Activated naive CD8-positive, alpha-beta T cell (primary cell): Measurements from ENCODE around the gene NME3.

ENCODE experiments used
- H3K27ac Mint-ChIP-seq: one replicate; pipeline ENCODE4 v1.8.0; 2021; ENCODE audit warnings: mixed read lengths
- H3K27me3 Mint-ChIP-seq: one replicate; pipeline ENCODE4 v1.8.0; 2021; ENCODE audit warnings: mixed read lengths
- H3K36me3 Mint-ChIP-seq: one replicate; pipeline ENCODE4 v1.8.0; 2021; ENCODE audit warnings: mixed read lengths
- H3K4me1 Mint-ChIP-seq: one replicate; pipeline ENCODE4 v1.8.0; 2021; ENCODE audit warnings: low read depth, mixed read lengths
- H3K4me3 Mint-ChIP-seq: one replicate; pipeline ENCODE4 v1.8.0; 2021; ENCODE audit warnings: mild to moderate bottlenecking, mixed read lengths
- H3K9me3 Mint-ChIP-seq: one replicate; pipeline ENCODE4 v1.8.0; 2021; ENCODE audit warnings: low read depth, mixed read lengths

Gene NME3

GRCh38 chr16:1779234-1779701 lies 7.9 kb upstream of the NME3 start:
- Mint-ChIP-seq H3K36me3 (no peaks in the 10 kb centered on the region), H3K9me3 (no peaks in the 10 kb centered on the region), H3K27ac (no peak overlapping the region), H3K4me1 (peaks cover 16% of the 10 kb centered on the region), H3K27me3 (no peaks in the 10 kb centered on the region), H3K4me3 (no peak overlapping the region)

- no peak overlapping the region for H3K27ac Mint-ChIP-seq
- no peak overlapping the region for H3K4me3 Mint-ChIP-seq
- H3K36me3 Mint-ChIP-seq = no peaks in the 10 kb centered on the region
- no peaks in the 10 kb centered on the region for H3K9me3 Mint-ChIP-seq
- no peaks in the 10 kb centered on the region for H3K27me3 Mint-ChIP-seq
- H3K4me1 Mint-ChIP-seq = peaks cover 11% of the 10 kb centered on the region
Measured at GRCh38 chr16:1778200-1779179, 7.1 kb upstream of the NME3 start.

- Mint-ChIP-seq H3K27ac (no peak overlapping the region), H3K4me3 (no peak overlapping the region), H3K9me3 (no peaks in the 10 kb centered on the region), H3K4me1 (peaks cover 8% of the 10 kb centered on the region), H3K36me3 (no peaks in the 10 kb centered on the region), H3K27me3 (no peaks in the 10 kb centered on the region)
Measured at GRCh38 chr16:1777375-1778199, 6.2 kb upstream of the NME3 start.

- Mint-ChIP-seq H3K4me1 (peaks cover 10% of the 10 kb centered on the region), H3K9me3 (no peaks in the 10 kb centered on the region), H3K36me3 (peaks cover 3% of the 10 kb centered on the region), H3K4me3 (no peak overlapping the region), H3K27me3 (no peaks in the 10 kb centered on the region), H3K27ac (no peak overlapping the region)
Measured at GRCh38 chr16:1776991-1777374, 5.6 kb upstream of the NME3 start.

GRCh38 chr16:1776672-1776955 lies 5.3 kb upstream of the NME3 start:
- Mint-ChIP-seq H3K4me1 (peaks cover 8% of the 10 kb centered on the region), H3K27me3 (no peaks in the 10 kb centered on the region), H3K9me3 (no peaks in the 10 kb centered on the region), H3K36me3 (peaks cover 3% of the 10 kb centered on the region), H3K4me3 (no peak overlapping the region), H3K27ac (no peak overlapping the region)

GRCh38 chr16:1775846-1776671 lies 4.7 kb upstream of the NME3 start:
- no peak overlapping the region for H3K4me3 Mint-ChIP-seq
- H3K4me1 Mint-ChIP-seq = peaks cover 2% of the 10 kb centered on the region
- H3K9me3 Mint-ChIP-seq = no peaks in the 10 kb centered on the region
- peaks cover 3% of the 10 kb centered on the region for H3K36me3 Mint-ChIP-seq
- H3K27me3 Mint-ChIP-seq = no peaks in the 10 kb centered on the region
- no peak overlapping the region for H3K27ac Mint-ChIP-seq

GRCh38 chr16:1775006-1775845 lies 3.9 kb upstream of the NME3 start:
- Mint-ChIP-seq H3K27ac (no peak overlapping the region), H3K4me3 (peak overlapping the region; percentile 61), H3K27me3 (no peaks in the 10 kb centered on the region)

GRCh38 chr16:1774448-1774780 lies 3.1 kb upstream of the NME3 start:
- Mint-ChIP-seq H3K4me1 (peaks cover 6% of the 10 kb centered on the region), H3K4me3 (peak overlapping the region; percentile 13), H3K27me3 (no peaks in the 10 kb centered on the region), H3K36me3 (peaks cover 3% of the 10 kb centered on the region), H3K9me3 (no peaks in the 10 kb centered on the region), H3K27ac (no peak overlapping the region)

More at GRCh38 chr16:1775006-1775845, 3.9 kb upstream of the NME3 start:
- Mint-ChIP-seq H3K4me1 (peaks cover 3% of the 10 kb centered on the region), H3K36me3 (peaks cover 3% of the 10 kb centered on the region), H3K9me3 (no peaks in the 10 kb centered on the region)

- H3K9me3 Mint-ChIP-seq = no peaks in the 10 kb centered on the region
- H3K27me3 Mint-ChIP-seq = no peaks in the 10 kb centered on the region
- H3K27ac Mint-ChIP-seq = no peak overlapping the region
- H3K4me1 Mint-ChIP-seq = peaks cover 6% of the 10 kb centered on the region
- peaks cover 3% of the 10 kb centered on the region for H3K36me3 Mint-ChIP-seq
- peak overlapping the region; percentile 99 for H3K4me3 Mint-ChIP-seq
Measured at GRCh38 chr16:1773703-1774447, 2.5 kb upstream of the NME3 start.

- H3K4me1 Mint-ChIP-seq = peaks cover 6% of the 10 kb centered on the region
- peaks cover 3% of the 10 kb centered on the region for H3K36me3 Mint-ChIP-seq
- no peaks in the 10 kb centered on the region for H3K27me3 Mint-ChIP-seq
- no peaks in the 10 kb centered on the region for H3K9me3 Mint-ChIP-seq
- H3K27ac Mint-ChIP-seq = peak within 1 kb of the TSS; percentile 99
- H3K4me3 Mint-ChIP-seq = peak within 1 kb of the TSS; percentile 99
Measured at GRCh38 chr16:1772908-1773702, 1.8 kb upstream of the NME3 start, which contains the start of gene MRPS34. MRPS34 (minus strand) TSS chr16:1773134; CDS start chr16:1773119, 15 bp downstream.

GRCh38 chr16:1772362-1772907 lies 1.1 kb upstream of the NME3 start, which contains the start of gene EME2:
EME2 (plus strand) TSS chr16:1772810; CDS start chr16:1773228, 418 bp downstream.
- Mint-ChIP-seq H3K27me3 (no peaks in the 10 kb centered on the region), H3K36me3 (peaks cover 3% of the 10 kb centered on the region), H3K4me3 (peak within 1 kb of the TSS; percentile 99), H3K27ac (peak within 1 kb of the TSS; percentile 99), H3K4me1 (peaks cover 6% of the 10 kb centered on the region), H3K9me3 (no peaks in the 10 kb centered on the region)

- Mint-ChIP-seq H3K4me3 (peak overlapping the region; percentile 99), H3K27me3 (no peaks in the 10 kb centered on the region), H3K27ac (peak overlapping the region; percentile 99), H3K36me3 (peaks cover 3% of the 10 kb centered on the region), H3K9me3 (no peaks in the 10 kb centered on the region), H3K4me1 (peaks cover 6% of the 10 kb centered on the region)
Measured at GRCh38 chr16:1771864-1772361, 570 bp upstream of the NME3 start.
